PC-3 (cell line): ENCODE measurements around the gene RRH.

Experiments used
- EZH2 ChIP-seq: fragments of 300-600 bp; sonication (generic); IDR thresholded peaks from one replicate; pipeline ENCODE4 v1.6.1; 2017; ENCODE audit warnings: antibody characterized with exemption, mild to moderate bottlenecking, low read length; ENCODE audit not compliant: unreplicated experiment
- EZH2phosphoT487 ChIP-seq: fragments of 300-600 bp; sonication (generic); IDR thresholded peaks from 2 replicates; pipeline ENCODE4 v1.6.1; 2018; ENCODE audit warnings: mild to moderate bottlenecking, antibody characterized with exemption, low read length, borderline replicate concordance
- TF ChIP-seq, protein P1 (sequence below): fragments of 300-600 bp; sonication (generic); conservative IDR thresholded peaks from 2 replicates; pipeline ENCODE4 v1.5.1; 2017; ENCODE audit warnings: antibody characterized with exemption, low read depth, mild to moderate bottlenecking, low read length

DNA sequence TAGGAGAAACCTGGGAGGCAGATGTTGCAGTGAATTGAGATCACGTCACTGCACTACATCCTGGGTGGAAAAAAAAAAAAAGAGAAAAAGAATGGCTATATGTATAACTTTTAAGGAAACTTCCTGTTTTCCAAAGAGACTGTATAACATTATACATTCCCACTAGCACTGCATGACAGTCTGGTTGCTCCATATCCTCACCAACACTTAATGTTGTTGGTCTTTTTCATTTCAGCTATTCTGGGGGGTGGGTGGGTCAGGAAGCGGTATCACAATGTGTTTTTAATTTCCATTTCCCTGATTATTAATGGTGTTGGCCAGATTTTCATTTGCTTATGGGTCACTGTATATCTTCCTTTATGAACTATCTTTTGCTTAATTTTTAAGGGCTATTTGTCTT lies 33.5 kb downstream of the RRH start:
- TF ChIP-seq, protein P1, sequence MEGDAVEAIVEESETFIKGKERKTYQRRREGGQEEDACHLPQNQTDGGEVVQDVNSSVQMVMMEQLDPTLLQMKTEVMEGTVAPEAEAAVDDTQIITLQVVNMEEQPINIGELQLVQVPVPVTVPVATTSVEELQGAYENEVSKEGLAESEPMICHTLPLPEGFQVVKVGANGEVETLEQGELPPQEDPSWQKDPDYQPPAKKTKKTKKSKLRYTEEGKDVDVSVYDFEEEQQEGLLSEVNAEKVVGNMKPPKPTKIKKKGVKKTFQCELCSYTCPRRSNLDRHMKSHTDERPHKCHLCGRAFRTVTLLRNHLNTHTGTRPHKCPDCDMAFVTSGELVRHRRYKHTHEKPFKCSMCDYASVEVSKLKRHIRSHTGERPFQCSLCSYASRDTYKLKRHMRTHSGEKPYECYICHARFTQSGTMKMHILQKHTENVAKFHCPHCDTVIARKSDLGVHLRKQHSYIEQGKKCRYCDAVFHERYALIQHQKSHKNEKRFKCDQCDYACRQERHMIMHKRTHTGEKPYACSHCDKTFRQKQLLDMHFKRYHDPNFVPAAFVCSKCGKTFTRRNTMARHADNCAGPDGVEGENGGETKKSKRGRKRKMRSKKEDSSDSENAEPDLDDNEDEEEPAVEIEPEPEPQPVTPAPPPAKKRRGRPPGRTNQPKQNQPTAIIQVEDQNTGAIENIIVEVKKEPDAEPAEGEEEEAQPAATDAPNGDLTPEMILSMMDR = no peak
- TF ChIP-seq EZH2phosphoT487 (no peak), EZH2 (no peak)
